ENCODE measurements around the gene CFAP53.

CFAP53 gene

GRCh38 chr18:50284255-50284885 lies 18.1 kb upstream of the CFAP53 start:
- Histone ChIP-seq H3K27ac (replicated peaks) (no peak overlapping the region), H3K4me3 (replicated peaks; ENCODE audit: insufficient read depth, low read length) (no peak overlapping the region), H3K27me3 (ENCODE audit: insufficient read depth, poor library complexity, severe bottlenecking) (no peaks in the 10 kb centered on the region)
- no peak for DNase-seq (ENCODE audit: low read depth in 1 of 2, low spot score in 1 of 2)
- TF ChIP-seq SPI1 (IDR thresholded peaks at IDR 0.05; ENCODE audit: borderline replicate concordance, low read depth) (no peak), POLR2AphosphoS5 (IDR thresholded peaks at IDR 0.05; ENCODE audit: low read depth) (no peak), CTCF (IDR thresholded peaks at IDR 0.05; ENCODE audit: insufficient read depth, low read length) (no peak), GABPA (IDR thresholded peaks at IDR 0.05; ENCODE audit: low read depth) (no peak)
- TF ChIP-seq, protein P1, sequence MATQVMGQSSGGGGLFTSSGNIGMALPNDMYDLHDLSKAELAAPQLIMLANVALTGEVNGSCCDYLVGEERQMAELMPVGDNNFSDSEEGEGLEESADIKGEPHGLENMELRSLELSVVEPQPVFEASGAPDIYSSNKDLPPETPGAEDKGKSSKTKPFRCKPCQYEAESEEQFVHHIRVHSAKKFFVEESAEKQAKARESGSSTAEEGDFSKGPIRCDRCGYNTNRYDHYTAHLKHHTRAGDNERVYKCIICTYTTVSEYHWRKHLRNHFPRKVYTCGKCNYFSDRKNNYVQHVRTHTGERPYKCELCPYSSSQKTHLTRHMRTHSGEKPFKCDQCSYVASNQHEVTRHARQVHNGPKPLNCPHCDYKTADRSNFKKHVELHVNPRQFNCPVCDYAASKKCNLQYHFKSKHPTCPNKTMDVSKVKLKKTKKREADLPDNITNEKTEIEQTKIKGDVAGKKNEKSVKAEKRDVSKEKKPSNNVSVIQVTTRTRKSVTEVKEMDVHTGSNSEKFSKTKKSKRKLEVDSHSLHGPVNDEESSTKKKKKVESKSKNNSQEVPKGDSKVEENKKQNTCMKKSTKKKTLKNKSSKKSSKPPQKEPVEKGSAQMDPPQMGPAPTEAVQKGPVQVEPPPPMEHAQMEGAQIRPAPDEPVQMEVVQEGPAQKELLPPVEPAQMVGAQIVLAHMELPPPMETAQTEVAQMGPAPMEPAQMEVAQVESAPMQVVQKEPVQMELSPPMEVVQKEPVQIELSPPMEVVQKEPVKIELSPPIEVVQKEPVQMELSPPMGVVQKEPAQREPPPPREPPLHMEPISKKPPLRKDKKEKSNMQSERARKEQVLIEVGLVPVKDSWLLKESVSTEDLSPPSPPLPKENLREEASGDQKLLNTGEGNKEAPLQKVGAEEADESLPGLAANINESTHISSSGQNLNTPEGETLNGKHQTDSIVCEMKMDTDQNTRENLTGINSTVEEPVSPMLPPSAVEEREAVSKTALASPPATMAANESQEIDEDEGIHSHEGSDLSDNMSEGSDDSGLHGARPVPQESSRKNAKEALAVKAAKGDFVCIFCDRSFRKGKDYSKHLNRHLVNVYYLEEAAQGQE (IDR thresholded peaks at IDR 0.05; ENCODE audit: insufficient replicate concordance, low read depth), result no peak

DNA sequence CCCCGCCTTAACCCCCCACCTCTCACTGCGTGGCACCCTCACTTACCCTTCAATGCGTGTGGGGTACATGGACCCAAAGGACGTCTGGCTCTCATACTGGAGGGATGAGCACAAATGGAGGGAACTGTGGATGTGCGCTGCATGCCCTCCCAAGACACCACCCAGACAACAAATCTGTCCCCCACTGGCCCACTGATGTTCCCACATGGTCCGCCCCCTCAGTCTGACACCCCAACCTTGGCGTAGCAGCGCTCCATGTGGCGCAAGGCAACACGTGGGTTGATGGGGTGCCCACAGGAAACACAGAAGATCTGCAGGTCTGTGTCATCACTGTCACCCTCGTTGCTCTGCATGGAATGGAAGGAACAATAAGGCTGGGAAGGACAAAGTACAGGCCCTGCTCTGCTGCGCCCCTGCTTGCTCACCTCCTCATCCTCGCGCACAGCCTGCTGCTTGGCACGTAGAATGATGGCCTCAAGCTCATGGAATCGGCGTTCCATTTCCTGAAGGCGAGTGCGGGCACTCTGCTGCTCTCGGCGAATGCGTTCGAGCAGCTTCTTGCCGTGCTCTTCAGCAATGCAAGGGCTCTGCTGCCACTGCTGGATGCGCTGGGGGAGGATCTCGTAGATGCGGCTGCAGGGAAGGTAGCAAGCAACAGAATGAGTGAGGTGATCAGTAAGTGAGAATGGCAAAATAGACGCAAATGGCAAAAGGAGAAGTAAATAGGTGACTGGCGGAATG lies 17.3 kb upstream of the CFAP53 start:
- Histone ChIP-seq H3K27ac (replicated peaks) (no peak overlapping the region), H3K27me3 (ENCODE audit: insufficient read depth, poor library complexity, severe bottlenecking) (no peaks in the 10 kb centered on the region), H3K4me3 (replicated peaks; ENCODE audit: insufficient read depth, low read length) (no peak overlapping the region)
- no peak for DNase-seq (ENCODE audit: low read depth in 1 of 2, low spot score in 1 of 2)
- TF ChIP-seq, protein P1 (IDR thresholded peaks at IDR 0.05; ENCODE audit: insufficient replicate concordance, low read depth), result no peak
- TF ChIP-seq POLR2AphosphoS5 (IDR thresholded peaks at IDR 0.05; ENCODE audit: low read depth), result no peak
- no peak for TF ChIP-seq SPI1 (IDR thresholded peaks at IDR 0.05; ENCODE audit: borderline replicate concordance, low read depth)
- TF ChIP-seq GABPA (IDR thresholded peaks at IDR 0.05; ENCODE audit: low read depth), result no peak
- no peak for TF ChIP-seq CTCF (IDR thresholded peaks at IDR 0.05; ENCODE audit: insufficient read depth, low read length)

DNA sequence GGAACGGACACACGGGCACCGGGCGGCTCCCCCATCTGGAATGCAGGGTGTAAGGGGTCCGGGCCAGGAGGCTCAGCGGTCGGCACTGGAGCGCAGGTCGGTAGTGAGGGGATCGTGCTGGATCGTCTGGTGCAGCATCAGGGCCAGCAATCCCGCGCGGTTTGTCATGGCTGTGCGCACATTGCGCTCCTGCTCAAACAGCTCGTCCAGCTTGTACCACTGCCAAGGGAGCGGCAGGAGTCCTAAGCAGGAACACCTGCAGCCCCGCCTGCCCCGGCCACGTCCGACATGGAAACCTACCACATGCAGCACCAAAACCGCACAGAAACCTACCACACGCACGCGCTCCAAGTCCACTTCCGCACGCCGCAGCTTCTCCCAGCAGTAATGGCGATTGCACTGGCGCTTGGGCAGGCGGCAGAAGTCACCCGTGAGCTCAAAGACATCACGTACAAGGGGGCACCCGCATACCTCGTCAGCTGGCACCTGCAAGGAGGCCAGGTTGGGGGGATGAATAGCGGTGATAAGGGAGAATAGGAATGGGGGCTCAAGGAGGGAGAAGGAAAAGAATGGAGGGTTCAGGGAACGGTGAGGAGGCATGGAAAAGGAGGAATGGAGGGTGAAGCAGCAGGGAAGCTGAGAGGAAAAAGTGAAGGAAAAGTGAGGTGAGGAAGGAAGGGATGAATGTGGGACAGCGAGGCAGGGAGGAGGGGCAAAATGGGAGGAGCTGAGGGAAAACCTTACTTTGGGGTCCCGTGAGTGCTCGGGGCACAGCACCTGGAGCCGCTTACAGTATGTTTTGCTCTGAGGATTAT lies 16.4 kb upstream of the CFAP53 start:
- TF ChIP-seq POLR2AphosphoS5 (IDR thresholded peaks at IDR 0.05; ENCODE audit: low read depth), result no peak; the same call in 1 of the 2 replicates
- no peak for TF ChIP-seq SPI1 (IDR thresholded peaks at IDR 0.05; ENCODE audit: borderline replicate concordance, low read depth)
- TF ChIP-seq CTCF (IDR thresholded peaks at IDR 0.05; ENCODE audit: insufficient read depth, low read length), result no peak
- TF ChIP-seq, protein P1 (IDR thresholded peaks at IDR 0.05; ENCODE audit: insufficient replicate concordance, low read depth), result no peak
- no peak for TF ChIP-seq GABPA (IDR thresholded peaks at IDR 0.05; ENCODE audit: low read depth)
- Histone ChIP-seq H3K27ac (replicated peaks) (no peak overlapping the region), H3K27me3 (ENCODE audit: insufficient read depth, poor library complexity, severe bottlenecking) (no peaks in the 10 kb centered on the region), H3K4me3 (replicated peaks; ENCODE audit: insufficient read depth, low read length) (no peak overlapping the region)
- DNase-seq (ENCODE audit: low read depth in 1 of 2, low spot score in 1 of 2), result no peak
